Daoy (cell line): ENCODE results near the gene UBAP1. TPM values are rescaled to one million over a fixed set of nuclear protein-coding genes. Genes with fewer than 3 reads are reported as not detected.
"Not testable (repeated sequence)": the region's sequence is repeated elsewhere in the genome, so short reads cannot be mapped to it uniquely, and the experiment has no call there.

ENCODE experiments used
- DNase-seq: peaks from one replicate; pipeline ENCODE4 v3.0.0-alpha.2; 2015; ENCODE audit warnings: low read depth
- total RNA-seq: library from RNA; depleted of rRNA; stranded (reverse); fragments of >200 nt; shearing (Covaris generic); gene quantifications from 2 replicates; pipeline ENCODE4 v1.2.3, GENCODE V29; 2014; rRNA removed

UBAP1 gene
- total RNA-seq, 1 experiment from 2014 or later, result 23.5 TPM

GRCh38 chr9:34262971-34263370 lies 84.1 kb downstream of the UBAP1 start:
- no peak for DNase-seq

- no peak for DNase-seq
Observed at GRCh38 chr9:34267660-34268059, 88.8 kb downstream of the UBAP1 start.

GRCh38 chr9:34271265-34272006 lies 92.6 kb downstream of the UBAP1 start:
- DNase-seq, result no peak

GRCh38 chr9:34272101-34272541 lies 93.3 kb downstream of the UBAP1 start:
- no peak for DNase-seq

GRCh38 chr9:34273588-34273987 lies 94.7 kb downstream of the UBAP1 start:
- not testable (repeated sequence) for DNase-seq

GRCh38 chr9:34275811-34276210 lies 97.0 kb downstream of the UBAP1 start:
- DNase-seq, result no peak

- DNase-seq, result no peak
Observed at GRCh38 chr9:34276772-34277171, 97.9 kb downstream of the UBAP1 start.

- peak; percentile 6 for DNase-seq
Observed at GRCh38 chr9:34279411-34279810, 100.6 kb downstream of the UBAP1 start.

- no peak for DNase-seq
Observed at GRCh38 chr9:34282096-34282495, 103.3 kb downstream of the UBAP1 start.

GRCh38 chr9:34289159-34289558 lies 110.3 kb downstream of the UBAP1 start:
- no peak for DNase-seq

GRCh38 chr9:34291023-34291422 lies 112.2 kb downstream of the UBAP1 start:
- DNase-seq, result no peak

GRCh38 chr9:34291423-34291822 lies 112.6 kb downstream of the UBAP1 start:
- DNase-seq, result no peak

- DNase-seq, result no peak
Observed at GRCh38 chr9:34292552-34292951, 113.7 kb downstream of the UBAP1 start.

- not testable (repeated sequence) for DNase-seq
Observed at GRCh38 chr9:34301064-34301463, 122.2 kb downstream of the UBAP1 start.

Other genes with a start within 250 kb of the UBAP1 start
- gene UBAP2, start 130.2 kb upstream of the UBAP1 start, total RNA-seq, result 14.9 and 17.0 TPM in 2 replicates
- gene DCAF12, start 52.3 kb upstream of the UBAP1 start, total RNA-seq, result 22.5 and 29.1 TPM in 2 replicates
- gene KIF24, start 150.2 kb downstream of the UBAP1 start, total RNA-seq, result 5.8 and 6.3 TPM in 2 replicates
- 51.9 and 63.5 TPM in 2 replicates for gene NUDT2, start 150.5 kb downstream of the UBAP1 start, total RNA-seq
- gene MYORG, start 197.9 kb downstream of the UBAP1 start, total RNA-seq, result 0.36 and 0.86 TPM in 2 replicates